ENCODE measurements around the gene GRB2.

The GRB2 gene

DNA sequence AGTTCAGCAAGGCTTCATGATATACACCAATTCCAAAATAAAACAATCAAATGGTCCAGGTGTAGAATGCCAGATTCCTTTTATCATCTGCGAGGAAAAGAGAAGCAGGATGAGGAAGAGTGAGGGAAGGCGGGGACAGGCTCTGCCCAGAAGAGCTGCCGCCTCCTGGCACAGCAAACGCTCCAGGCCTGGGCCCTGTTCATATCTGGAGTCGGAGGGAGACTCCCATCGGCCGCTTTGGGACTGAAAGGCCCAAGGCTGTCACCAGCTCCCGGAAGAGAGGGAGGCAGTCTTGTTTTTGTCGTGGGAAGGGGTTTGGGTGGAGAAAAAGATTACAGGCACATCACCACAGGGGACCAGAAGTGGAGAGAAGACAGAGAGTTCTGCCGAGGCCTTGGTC lies 87.3 kb downstream of the GRB2 start:
- no peak overlapping the region for H3K4me3 ChIP-seq (ENCODE audit: low read length)
- no peak overlapping the region for H3K27ac ChIP-seq (ENCODE audit: low read depth, low read length)
- no peak overlapping the region for H3K9ac ChIP-seq (ENCODE audit: low read length)
- H3K36me3 ChIP-seq (ENCODE audit: control insufficient read depth, insufficient read depth, low read length) = peaks cover 24% of the 10 kb centered on the region
- peaks cover 5% of the 10 kb centered on the region for H3K4me1 ChIP-seq (ENCODE audit: control insufficient read depth, insufficient read depth, low read length)
- H3K27me3 ChIP-seq (ENCODE audit: control insufficient read depth, insufficient read depth, low read length) = no peaks in the 10 kb centered on the region

DNA sequence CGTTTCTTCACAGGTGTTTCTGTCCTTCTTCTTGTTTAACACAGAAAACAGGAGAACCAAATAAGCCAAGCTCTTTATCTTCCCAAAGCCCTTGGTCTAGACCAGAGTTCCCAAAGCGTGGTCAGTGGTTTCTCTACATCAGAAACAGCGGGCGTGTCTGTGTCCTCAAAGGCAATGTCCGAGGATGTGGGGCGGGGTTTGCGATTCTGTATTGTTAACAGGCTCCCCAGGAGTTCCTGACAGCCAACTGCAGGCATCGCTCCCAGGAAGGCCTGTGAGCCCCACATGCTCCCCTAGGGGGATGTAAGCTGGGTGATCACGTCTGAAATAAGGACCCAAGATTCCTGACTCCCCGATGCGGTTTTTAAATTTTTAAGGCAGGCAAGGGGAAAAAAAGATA lies 87.8 kb downstream of the GRB2 start:
- H3K27me3 ChIP-seq (ENCODE audit: control insufficient read depth, insufficient read depth, low read length) = no peaks in the 10 kb centered on the region
- H3K4me1 ChIP-seq (ENCODE audit: control insufficient read depth, insufficient read depth, low read length) = peaks cover 4% of the 10 kb centered on the region
- peaks cover 24% of the 10 kb centered on the region for H3K36me3 ChIP-seq (ENCODE audit: control insufficient read depth, insufficient read depth, low read length)
- no peak overlapping the region for H3K27ac ChIP-seq (ENCODE audit: low read depth, low read length)
- no peak overlapping the region for H3K9ac ChIP-seq (ENCODE audit: low read length)
- H3K4me3 ChIP-seq (ENCODE audit: low read length) = no peak overlapping the region

- Histone ChIP-seq H3K27ac (ENCODE audit: low read depth, low read length) (no peak overlapping the region), H3K9ac (ENCODE audit: low read length) (no peak overlapping the region), H3K4me3 (ENCODE audit: low read length) (no peak overlapping the region), H3K36me3 (ENCODE audit: control insufficient read depth, insufficient read depth, low read length) (peaks cover 21% of the 10 kb centered on the region), H3K4me1 (ENCODE audit: control insufficient read depth, insufficient read depth, low read length) (peaks cover 4% of the 10 kb centered on the region), H3K27me3 (ENCODE audit: control insufficient read depth, insufficient read depth, low read length) (no peaks in the 10 kb centered on the region)
Measured at GRCh38 chr17:75316253-75316652, 89.2 kb downstream of the GRB2 start.

- no peak overlapping the region for H3K27ac ChIP-seq (ENCODE audit: low read depth, low read length)
- peaks cover 4% of the 10 kb centered on the region for H3K4me1 ChIP-seq (ENCODE audit: control insufficient read depth, insufficient read depth, low read length)
- H3K36me3 ChIP-seq (ENCODE audit: control insufficient read depth, insufficient read depth, low read length) = peaks cover 18% of the 10 kb centered on the region
- no peak overlapping the region for H3K9ac ChIP-seq (ENCODE audit: low read length)
- no peak overlapping the region for H3K4me3 ChIP-seq (ENCODE audit: low read length)
- H3K27me3 ChIP-seq (ENCODE audit: control insufficient read depth, insufficient read depth, low read length) = no peaks in the 10 kb centered on the region
Measured at GRCh38 chr17:75315541-75316243, 89.8 kb downstream of the GRB2 start.

GRCh38 chr17:75313941-75314551 lies 91.4 kb downstream of the GRB2 start:
- H3K4me1 ChIP-seq (ENCODE audit: control insufficient read depth, insufficient read depth, low read length) = no peaks in the 10 kb centered on the region
- no peak overlapping the region for H3K27ac ChIP-seq (ENCODE audit: low read depth, low read length)
- H3K9ac ChIP-seq (ENCODE audit: low read length) = no peak overlapping the region
- H3K36me3 ChIP-seq (ENCODE audit: control insufficient read depth, insufficient read depth, low read length) = peaks cover 7% of the 10 kb centered on the region
- no peak overlapping the region for H3K4me3 ChIP-seq (ENCODE audit: low read length)
- H3K27me3 ChIP-seq (ENCODE audit: control insufficient read depth, insufficient read depth, low read length) = no peaks in the 10 kb centered on the region

- no peak overlapping the region for H3K9ac ChIP-seq (ENCODE audit: low read length)
- H3K4me3 ChIP-seq (ENCODE audit: low read length) = peak overlapping the region; percentile 26
- no peaks in the 10 kb centered on the region for H3K27me3 ChIP-seq (ENCODE audit: control insufficient read depth, insufficient read depth, low read length)
- H3K4me1 ChIP-seq (ENCODE audit: control insufficient read depth, insufficient read depth, low read length) = no peaks in the 10 kb centered on the region
- peak overlapping the region; percentile 43 for H3K27ac ChIP-seq (ENCODE audit: low read depth, low read length)
- H3K36me3 ChIP-seq (ENCODE audit: control insufficient read depth, insufficient read depth, low read length) = no peaks in the 10 kb centered on the region
Measured at GRCh38 chr17:75308732-75309629, 96.5 kb downstream of the GRB2 start.

DNA sequence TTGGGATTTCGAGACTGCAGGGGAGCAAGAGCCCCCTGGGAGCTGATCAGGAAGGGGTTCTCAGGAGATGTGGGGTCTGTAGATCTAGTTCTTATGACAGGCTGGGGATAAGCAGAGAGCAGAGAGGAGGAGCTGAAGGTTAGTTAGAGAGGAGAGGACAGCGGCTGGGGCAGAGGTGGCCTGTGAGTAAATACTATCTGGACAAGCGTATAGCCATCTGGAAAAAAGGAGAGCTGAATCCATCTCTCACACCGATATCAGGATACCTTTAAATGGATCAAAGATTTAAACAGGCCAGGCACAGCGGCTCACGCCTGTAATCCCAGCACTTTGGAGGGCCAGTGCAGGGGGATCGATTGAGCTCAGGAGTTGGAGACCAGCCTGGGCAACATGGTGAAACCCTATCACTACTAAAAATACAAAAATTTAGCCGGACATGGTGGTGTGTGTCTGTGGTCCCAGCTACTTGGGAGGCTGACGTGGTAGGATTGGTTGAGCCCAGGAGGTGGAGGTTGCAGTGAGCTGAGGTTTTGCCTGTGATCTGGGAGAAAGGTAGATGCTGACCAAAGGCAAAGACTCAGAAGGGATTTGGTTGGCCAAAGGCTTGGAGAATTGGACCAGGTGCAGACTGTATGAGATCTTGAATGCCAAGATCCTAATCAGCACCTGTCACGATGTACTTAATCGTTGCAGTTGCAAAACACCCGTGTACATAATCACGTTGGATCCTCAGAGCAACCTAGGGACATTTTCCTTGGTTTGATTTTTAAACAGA lies 97.3 kb downstream of the GRB2 start:
- H3K4me3 ChIP-seq (ENCODE audit: low read length) = no peak overlapping the region
- no peaks in the 10 kb centered on the region for H3K36me3 ChIP-seq (ENCODE audit: control insufficient read depth, insufficient read depth, low read length)
- H3K27ac ChIP-seq (ENCODE audit: low read depth, low read length) = no peak overlapping the region
- no peaks in the 10 kb centered on the region for H3K27me3 ChIP-seq (ENCODE audit: control insufficient read depth, insufficient read depth, low read length)
- no peaks in the 10 kb centered on the region for H3K4me1 ChIP-seq (ENCODE audit: control insufficient read depth, insufficient read depth, low read length)
- no peak overlapping the region for H3K9ac ChIP-seq (ENCODE audit: low read length)

- Histone ChIP-seq H3K27ac (ENCODE audit: low read depth, low read length) (no peak overlapping the region), H3K9ac (ENCODE audit: low read length) (no peak overlapping the region), H3K4me3 (ENCODE audit: low read length) (no peak overlapping the region), H3K27me3 (ENCODE audit: control insufficient read depth, insufficient read depth, low read length) (no peaks in the 10 kb centered on the region), H3K4me1 (ENCODE audit: control insufficient read depth, insufficient read depth, low read length) (no peaks in the 10 kb centered on the region), H3K36me3 (ENCODE audit: control insufficient read depth, insufficient read depth, low read length) (no peaks in the 10 kb centered on the region)
Measured at GRCh38 chr17:75301502-75302206, 103.8 kb downstream of the GRB2 start.

DNA sequence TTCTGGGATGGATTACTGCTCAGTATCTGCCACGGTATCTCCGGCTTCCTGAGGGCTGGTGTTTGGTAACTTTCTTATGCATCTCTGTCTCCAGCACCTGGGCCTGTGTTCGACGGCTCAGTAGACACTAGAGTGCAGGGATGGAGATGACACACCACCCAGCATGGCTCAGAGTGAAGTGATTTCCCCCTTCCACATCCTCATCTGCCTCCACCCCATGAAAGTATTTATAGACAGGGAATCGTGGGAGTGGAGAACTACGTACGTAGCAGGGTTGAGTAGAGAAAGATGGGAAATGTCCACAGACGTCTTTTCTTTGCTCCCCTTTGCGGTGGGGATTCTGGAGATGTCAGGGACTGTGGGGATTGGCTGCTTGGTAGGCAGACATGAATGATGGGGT lies 104.4 kb downstream of the GRB2 start:
- H3K4me1 ChIP-seq (ENCODE audit: control insufficient read depth, insufficient read depth, low read length) = no peaks in the 10 kb centered on the region
- no peaks in the 10 kb centered on the region for H3K27me3 ChIP-seq (ENCODE audit: control insufficient read depth, insufficient read depth, low read length)
- H3K4me3 ChIP-seq (ENCODE audit: low read length) = no peak overlapping the region
- no peak overlapping the region for H3K9ac ChIP-seq (ENCODE audit: low read length)
- no peak overlapping the region for H3K27ac ChIP-seq (ENCODE audit: low read depth, low read length)
- no peaks in the 10 kb centered on the region for H3K36me3 ChIP-seq (ENCODE audit: control insufficient read depth, insufficient read depth, low read length)

- H3K9ac ChIP-seq (ENCODE audit: low read length) = no peak overlapping the region
- H3K27ac ChIP-seq (ENCODE audit: low read depth, low read length) = no peak overlapping the region
- H3K27me3 ChIP-seq (ENCODE audit: control insufficient read depth, insufficient read depth, low read length) = no peaks in the 10 kb centered on the region
- no peaks in the 10 kb centered on the region for H3K36me3 ChIP-seq (ENCODE audit: control insufficient read depth, insufficient read depth, low read length)
- no peak overlapping the region for H3K4me3 ChIP-seq (ENCODE audit: low read length)
- H3K4me1 ChIP-seq (ENCODE audit: control insufficient read depth, insufficient read depth, low read length) = no peaks in the 10 kb centered on the region
Measured at GRCh38 chr17:75300280-75300679, 105.2 kb downstream of the GRB2 start.

GRCh38 chr17:75295201-75296158 lies 110.0 kb downstream of the GRB2 start:
- Histone ChIP-seq H3K9ac (ENCODE audit: low read length) (no peak overlapping the region), H3K27me3 (ENCODE audit: control insufficient read depth, insufficient read depth, low read length) (no peaks in the 10 kb centered on the region), H3K27ac (ENCODE audit: low read depth, low read length) (peak overlapping the region; percentile 42), H3K36me3 (ENCODE audit: control insufficient read depth, insufficient read depth, low read length) (no peaks in the 10 kb centered on the region), H3K4me3 (ENCODE audit: low read length) (no peak overlapping the region), H3K4me1 (ENCODE audit: control insufficient read depth, insufficient read depth, low read length) (no peaks in the 10 kb centered on the region)
